GM18870 (cell line): ENCODE measurements around the gene ST7L.

Experiments
- ATAC-seq: cut with Tn5 transposase; IDR thresholded peaks from one replicate; pipeline ENCODE4 v1.9.1; 2021; ENCODE audit warnings: moderate library complexity; ENCODE audit not compliant: unreplicated experiment

Gene ST7L

DNA sequence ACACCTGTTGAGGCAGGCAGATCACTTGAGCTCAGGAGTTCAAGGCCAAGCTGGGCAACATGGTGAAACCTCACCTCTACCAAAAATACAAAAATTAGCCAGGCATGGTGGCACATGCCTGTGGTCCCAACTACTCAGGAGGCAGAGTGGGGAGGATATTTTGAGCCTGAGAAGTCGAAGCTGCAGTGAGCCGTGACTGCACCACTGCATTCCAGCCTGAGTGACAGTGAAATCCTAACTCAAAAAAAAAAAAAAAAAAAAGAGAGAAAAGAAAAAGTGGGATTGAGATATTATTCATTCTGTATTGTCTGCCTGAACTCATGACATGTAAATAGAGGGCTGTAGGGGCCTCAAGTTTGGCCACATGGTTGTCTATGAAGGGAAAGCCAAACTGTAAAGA lies 72.9 kb downstream of the ST7L start:
- no peak for ATAC-seq

DNA sequence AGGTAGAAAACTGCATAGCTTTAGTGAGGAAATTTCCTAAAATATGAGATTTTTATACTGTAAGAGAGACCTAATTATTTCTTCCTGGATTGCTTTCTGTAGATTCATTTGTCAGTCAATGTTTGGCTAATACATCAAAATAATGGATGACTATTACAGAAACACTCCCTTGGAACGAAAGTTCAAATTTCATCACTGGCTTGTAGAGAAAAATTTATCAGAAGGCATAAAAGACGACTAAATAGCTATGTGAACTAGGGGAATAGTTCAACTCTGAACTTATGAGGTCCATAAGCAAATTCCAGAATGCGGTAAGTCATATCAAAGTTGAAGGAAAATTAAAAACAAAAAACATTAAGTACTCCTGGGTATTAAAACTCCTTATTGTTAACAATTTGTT lies 74.2 kb downstream of the ST7L start:
- no peak for ATAC-seq

DNA sequence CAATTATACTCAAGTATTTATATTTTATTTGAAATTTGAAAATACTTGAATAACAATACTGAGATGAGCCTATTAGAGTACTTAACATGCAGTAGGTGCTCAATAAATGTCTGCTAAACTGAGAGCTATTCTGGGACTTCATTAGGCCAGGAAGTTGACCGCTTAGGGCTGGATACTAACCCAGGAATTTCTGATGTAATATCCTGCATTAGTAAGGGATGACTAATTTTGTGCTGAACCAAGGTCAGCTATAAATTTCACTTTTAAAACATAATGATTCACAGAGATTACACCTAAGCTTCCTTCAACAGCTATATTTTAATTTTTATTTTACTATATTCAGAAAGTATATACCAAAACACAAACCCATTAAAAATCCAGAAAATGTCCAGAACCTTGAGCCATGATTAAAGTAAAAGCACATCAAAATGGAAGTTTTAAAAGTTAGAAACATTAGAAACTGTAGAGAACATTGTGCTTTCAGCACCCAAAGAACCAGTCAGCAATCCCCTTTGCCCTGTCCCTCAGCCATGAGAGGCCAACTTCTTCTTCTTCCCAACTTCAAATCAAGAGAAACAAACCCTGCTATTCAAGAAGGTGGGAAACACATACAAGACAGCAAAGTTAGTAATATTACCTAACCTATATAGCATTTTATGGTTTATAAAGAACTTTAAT lies 74.8 kb downstream of the ST7L start:
- no peak for ATAC-seq

DNA sequence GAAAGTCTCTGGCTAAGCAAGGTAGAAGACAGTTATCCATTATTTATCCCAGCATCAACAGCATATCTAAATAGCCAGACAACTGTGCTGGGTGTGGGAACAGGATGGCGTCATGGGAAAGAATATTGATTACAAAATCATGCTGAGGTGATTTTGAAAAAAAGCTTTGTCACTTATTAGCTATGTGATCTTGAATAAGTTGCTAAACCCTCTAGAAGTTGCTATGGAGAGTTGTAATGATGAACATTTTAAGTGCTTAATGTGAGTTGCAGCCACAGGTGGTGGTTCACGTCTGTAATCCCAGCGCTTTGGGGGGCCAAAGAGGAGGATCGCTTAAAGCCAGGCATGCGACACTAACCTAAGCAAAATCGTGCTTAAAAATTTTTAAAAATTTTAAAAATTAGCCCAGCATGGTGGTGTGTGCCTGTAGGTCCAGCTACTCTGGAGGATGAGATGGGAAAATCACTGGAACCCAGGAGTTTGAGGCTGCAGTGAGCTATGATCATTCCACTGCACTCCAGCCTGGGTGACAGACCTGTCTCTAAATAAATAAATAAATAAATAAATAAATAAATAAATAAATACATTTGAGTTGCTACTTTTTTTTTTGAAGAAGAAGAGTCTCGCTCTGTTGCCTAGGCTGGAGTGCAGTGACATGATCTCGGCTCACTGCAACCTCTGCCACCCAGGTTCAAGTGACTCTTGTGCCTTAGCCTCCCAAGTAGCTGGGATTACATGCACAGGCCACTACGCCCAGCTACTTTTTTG lies 76.6 kb downstream of the ST7L start:
- no peak for ATAC-seq

DNA sequence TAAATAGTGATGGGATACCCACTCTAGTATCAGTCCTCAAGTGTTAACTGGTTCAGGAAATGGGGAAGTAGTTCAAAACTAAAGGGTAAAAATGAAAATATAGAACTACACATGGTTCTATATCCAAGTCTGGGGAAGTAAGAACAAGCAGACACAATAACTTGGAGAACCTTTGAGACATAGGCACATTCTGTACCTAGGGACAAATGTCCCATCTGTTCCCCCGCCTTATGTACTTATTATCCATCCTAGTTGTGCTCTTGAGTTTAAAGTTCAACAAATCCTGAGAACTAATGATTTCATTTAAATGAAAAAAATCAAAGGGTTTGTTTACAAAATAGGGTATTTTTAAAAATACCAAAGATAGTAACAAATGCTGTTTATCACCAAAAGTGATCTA lies 77.6 kb downstream of the ST7L start:
- ATAC-seq, result no peak

DNA sequence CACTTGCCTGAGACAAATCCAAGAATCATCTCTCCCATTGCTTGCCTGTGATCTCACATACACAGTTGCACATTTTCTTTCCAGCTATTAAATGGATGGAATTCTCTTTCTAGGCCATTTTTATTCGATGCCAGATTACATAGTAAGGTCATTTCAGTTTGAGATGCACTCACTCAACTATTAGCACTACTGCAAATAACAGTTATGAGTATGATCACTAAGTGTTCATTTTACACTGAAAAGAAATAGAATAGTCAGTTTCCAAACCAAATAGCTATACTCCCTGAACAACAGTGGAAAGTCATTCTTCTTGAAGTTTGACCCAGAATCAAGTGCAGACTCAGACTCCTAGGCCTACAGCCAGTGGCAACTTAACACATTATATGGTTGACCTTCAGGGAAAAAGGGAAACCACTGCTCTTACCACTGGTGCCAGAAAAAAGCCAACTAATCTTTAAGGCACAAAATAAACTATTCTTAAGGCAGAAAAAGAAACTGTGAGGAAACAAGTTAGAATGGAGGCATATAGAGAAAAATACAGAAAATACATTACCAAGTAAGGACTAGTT lies 78.6 kb downstream of the ST7L start:
- no peak for ATAC-seq

DNA sequence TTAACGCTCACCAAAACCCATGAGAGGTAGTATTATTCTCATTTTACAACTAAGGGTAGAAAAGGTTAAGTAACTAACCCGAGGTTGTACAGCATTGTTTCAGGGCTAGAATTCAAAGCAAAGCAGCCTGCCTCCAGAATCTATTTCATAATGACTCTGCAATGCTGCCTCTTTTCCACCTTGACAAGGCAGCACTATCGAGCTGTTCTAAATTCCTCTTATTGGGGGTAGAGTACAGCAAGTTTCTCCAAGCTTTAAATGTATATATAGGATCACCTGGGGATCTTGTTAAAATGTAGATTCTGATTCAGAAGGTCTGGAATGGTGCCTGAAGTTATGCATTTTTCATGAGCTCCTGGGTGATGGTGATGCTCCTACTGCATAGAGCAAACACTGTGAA lies 80.1 kb downstream of the ST7L start:
- no peak for ATAC-seq

DNA sequence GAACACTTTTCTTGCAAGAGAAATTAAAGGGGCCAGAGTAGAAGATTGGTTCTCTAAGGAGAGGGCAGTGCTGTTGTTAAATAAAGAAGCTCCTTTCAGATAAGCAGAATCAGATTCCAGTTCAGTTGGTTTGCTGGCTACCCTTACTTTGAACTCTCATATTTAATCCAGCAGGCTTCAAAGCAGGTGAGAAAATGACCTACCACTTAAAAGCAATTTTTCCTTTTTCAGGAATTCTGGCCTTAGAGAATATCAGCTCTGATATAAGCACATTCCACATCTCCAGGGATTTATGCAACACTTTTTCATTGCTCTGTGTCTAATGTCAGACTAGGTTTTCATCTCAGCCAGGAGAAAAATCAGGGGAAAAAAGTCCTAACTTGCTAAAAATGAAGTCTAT lies 81.5 kb downstream of the ST7L start:
- ATAC-seq, result no peak

DNA sequence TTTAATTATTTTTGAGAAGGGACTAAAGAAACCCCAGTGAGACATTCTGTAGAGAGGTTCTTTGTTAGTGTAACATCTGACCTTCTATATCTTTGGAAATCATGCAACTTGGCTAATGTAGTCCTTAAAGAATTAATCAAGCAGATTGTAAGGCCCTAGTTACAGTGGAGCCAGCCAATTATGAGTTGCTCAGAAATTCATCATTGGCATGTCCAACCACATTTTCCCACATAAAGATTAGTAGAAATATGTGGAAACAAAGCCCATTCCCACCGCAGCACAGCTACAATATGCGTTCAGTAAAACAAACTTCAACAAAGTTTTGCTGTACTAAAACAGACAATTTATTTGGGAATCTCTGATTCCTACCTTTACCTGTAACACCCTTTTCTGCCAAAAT lies 82.4 kb downstream of the ST7L start:
- no peak for ATAC-seq

DNA sequence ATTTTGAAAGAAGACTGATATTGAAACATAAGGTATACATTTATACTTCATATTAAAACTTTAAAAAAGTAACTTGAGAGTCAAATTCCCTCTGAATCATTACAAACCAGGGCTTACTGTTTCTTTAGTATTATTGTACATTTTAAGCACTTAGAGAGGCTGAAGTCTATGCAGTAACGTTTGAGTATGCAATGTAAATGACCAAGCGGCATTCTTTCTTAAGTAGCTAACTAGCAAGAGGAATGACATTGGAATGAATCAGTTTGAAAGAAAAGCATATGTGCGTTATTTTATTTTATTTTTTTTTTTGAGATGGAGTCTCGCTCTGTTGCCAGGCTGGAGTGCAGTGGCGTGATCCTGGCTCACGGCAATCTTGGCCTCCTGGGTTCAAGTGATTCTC lies 85.9 kb downstream of the ST7L start:
- no peak for ATAC-seq

DNA sequence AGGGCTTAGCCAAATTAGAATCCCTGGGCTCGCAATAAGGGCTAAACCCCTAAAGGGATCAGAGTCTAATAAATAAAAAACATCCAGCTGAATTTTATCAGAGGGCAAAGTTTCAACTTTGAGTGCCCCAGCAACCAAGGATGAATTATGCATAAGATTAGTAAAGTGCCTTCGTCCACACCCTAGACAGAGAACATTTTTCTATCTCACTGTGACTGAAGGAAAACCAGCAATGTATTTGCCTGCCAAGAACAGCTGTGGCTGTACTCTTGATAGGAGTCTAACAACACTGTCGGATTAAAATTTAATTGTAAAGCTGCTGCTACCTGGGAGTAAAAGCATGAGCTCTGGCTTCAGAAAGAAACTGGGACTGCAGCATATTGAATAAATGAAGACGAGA lies 86.9 kb downstream of the ST7L start:
- no peak for ATAC-seq

DNA sequence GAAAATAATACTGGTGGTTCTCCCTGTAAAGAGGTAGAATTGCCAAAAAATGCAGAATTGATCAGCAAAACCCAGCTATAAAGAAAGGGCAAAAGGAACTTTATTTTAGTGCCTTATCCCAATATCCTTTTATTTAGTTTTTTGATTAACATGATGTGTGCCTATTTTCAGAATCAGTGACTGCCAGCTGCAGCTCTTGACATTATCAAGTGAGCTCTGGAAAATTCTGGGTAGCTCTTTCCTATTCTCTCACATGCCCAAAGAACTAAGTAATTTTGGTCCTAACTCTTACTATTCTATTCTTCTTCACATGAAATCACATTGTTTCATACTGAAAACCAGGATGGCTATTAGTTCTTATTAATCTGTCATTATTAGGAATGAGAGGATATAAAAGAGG lies 88.1 kb downstream of the ST7L start:
- ATAC-seq, result no peak

DNA sequence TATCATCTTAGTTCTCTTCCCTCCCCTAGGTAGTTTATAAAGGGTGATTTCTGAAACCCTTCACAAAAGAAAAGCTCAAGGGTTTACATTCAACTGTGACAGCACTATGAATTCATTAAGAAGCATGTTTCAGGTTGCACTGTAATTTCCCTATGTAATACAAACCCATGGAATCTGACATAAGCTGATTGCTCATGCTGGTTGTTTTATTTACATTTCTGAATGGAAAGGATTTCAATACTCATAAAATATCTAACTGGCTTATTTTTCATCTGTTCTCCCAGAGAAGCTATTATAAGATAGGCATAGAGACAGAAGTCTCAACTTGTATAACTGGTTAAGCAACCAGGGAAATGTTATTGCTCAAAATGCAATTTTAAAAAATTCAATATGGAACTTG lies 89.6 kb downstream of the ST7L start:
- no peak for ATAC-seq

DNA sequence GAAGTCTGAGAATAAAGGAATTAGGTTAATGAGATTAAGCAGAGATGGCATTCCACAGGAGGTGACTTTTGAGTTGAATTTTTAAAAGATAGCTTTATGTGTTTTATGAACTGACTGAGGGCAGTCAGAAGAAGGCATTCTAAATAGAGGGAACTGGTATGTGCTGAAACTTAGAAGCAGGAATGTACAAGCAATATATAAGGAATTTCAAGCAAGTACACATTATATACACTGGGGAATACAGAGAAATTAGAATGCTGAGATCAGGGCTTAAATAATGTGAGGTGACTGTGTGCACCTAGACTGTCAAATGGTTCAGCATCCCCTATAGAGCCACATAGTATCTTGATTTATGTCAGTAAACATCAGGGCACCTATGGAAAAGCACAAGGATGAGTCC lies 90.9 kb downstream of the ST7L start:
- no peak for ATAC-seq

DNA sequence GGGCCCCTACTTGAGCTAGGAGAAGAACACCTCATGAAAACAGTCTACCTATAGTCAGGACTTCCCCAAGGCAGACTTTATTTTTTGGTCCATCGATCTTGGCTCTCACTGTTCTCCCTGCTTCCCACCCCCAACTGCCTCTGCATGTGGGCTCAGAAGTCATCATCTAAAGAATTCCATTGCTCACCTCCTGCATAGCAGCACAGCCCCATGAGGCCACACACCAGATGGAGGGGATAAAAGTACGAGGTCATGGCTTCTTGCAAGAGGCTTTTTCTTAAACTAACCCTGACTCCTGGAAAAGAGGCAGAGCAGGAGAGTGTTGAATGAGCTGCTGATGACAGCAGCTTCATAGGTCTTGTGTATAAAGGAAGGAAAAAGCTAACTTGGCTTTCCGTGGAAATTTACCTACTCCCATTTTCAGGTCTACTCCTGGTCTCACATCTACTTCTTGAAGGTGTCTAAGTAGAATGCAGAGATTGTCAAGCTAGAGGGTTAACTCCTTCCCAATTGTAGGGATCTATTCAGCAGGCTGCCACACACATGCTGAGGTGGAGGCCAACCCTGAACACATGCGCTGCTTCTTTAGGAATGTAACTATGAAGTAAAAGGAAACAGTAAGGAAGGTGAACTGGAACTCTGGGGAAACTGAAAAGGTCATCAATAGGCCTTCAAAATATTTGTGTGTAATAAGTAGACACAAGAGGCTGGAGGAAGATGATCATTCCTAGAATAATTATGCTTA lies 91.5 kb downstream of the ST7L start:
- ATAC-seq, result no peak

DNA sequence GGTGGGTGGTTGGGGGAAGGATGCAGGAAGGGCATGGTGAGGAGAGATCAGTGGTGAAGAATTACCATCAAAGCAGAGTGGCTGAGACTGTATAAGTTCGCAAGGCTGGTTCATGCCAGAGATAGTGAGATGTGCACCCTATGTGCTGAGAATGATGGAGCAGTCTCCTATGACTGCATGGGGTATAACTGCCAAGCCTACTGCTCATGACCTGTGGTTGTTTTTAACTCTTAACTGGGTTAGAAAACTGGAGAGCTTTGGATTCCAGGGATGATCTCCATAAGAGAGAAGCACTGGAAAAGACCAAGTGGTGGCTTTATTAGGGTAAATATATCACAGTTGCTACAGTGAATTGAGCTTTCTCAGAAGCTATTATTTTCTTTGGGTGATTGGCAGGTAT lies 94.0 kb downstream of the ST7L start:
- ATAC-seq, result no peak

DNA sequence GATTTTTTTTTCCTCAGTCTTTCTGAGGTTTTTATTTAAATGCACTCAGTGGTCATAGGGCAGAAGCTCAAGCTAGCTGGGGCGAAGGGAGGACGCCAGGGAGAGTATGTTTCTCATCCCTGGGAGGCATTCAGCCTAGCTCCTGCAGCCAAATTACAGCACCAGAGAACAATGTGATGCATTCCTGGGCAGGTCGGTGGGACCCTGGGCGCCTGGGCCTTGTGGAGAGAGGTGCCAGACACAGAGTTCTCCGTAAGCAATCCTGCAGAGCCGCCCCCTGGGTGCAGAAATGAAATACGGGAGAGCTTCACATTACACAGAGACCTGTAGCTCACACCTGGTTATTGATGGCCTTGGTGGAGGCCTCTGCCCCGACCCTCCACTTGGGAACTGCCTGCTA lies 94.7 kb downstream of the ST7L start:
- no peak for ATAC-seq

DNA sequence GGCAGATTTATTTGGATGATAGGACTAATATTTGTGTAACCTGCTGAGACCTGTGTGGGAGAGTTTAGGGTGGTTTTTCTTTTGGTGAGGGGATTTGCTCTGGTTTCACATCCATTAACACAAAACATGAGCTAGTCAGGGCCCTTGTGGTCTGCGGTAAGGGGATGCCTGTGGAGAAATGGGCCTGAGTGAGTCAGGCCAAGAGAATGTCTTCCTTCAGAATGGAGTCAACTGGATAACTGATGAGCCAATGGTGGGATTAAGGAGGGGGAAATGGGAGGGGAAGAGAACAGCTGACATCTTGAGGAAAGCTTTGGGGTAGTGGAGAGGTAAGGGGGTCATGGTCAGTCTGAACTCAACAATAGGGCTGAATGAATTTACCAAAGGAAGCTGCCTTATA lies 96.3 kb downstream of the ST7L start:
- no peak for ATAC-seq

DNA sequence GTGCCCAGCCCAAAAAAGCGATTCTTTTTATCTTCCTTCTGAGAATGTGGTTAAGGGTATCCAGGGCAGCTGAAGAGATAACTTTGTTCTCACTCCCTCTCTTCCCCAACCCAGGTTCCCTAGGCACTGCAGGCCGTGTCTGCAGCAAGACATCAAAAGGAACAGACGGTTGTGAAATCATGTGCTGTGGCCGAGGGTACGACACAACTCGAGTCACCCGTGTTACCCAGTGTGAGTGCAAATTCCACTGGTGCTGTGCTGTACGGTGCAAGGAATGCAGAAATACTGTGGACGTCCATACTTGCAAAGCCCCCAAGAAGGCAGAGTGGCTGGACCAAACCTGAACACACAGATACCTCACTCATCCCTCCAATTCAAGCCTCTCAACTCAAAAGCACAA lies 98.8 kb downstream of the ST7L start:
- no peak for ATAC-seq

DNA sequence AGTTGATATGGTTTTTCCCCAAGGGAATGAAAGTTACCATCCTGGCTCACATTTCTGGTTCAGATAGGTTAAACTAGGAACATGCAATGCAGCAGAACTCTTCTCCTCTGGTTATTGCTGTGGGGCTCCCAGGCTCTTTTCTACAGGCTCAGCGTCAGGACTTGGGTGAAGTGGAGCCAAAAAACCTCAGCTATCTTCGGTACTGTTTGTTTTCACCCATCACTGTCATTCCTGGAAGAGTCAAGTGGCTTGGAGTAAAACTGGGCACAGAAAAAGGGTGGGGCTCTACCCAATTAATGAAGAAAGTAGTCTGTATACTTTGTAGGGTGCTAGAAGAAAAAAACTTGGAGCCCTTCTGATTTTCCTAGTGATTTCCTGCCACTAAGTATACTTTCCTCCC lies 100.8 kb downstream of the ST7L start:
- no peak for ATAC-seq

DNA sequence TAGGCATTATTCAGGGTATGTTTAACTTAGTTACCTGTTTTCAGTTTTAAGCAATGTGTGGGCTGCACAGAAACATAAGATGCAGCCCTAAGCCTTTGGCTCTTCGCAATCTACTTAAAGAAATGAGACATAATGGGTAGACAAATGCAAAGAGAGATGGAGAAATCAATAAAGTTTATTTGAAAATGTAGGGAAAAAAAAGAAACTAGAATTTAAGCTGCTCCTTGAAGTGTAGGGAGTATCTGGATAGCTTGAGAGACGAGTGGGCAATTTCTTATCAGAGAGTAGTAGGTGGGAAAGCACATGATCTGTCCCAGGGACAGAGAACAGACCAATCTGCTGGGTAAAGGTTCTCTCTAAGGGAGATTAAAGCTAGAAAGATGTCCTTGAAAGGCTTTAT lies 101.3 kb downstream of the ST7L start:
- no peak for ATAC-seq

DNA sequence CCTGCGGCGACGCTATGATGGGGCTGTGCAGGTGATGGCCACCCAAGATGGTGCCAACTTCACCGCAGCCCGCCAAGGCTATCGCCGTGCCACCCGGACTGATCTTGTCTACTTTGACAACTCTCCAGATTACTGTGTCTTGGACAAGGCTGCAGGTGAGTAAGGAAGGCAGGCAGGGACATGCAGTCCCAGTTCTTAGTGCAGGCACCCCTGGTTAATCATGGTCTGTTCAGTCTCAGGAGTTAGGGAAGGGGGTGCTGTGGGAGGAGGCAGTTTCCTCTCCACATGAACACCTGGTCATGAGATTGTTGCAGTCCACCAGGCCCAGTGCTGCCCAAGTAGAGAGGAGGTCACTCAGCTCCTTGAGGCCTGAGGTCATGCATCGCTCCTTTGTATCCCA lies 101.7 kb downstream of the ST7L start:
- ATAC-seq, result no peak
